CD14-positive monocyte (primary cell): ENCODE results near the gene ANKRD62. TPM values are rescaled to one million over a fixed set of nuclear protein-coding genes. Genes with fewer than 3 reads are reported as not detected.

ENCODE experiments used
- DNase-seq, 3 donors: peaks; one replicate each; pipeline ENCODE4 v3.0.0-alpha.2; 2011 to 2022
- H2AFZ ChIP-seq: 2 replicates; pipeline ENCODE4 v1.6.0; 2012; ENCODE audit warnings: mild to moderate bottlenecking, low read depth, low read length, inconsistent platforms; ENCODE audit not compliant: insufficient read depth, poor library complexity, severe bottlenecking
- H3K27ac ChIP-seq, 2 donors: 1 replicate in 1 of 2; 2 replicates in 1 of 2; pipeline ENCODE4 v1.5.1; 2012 to 2013; ENCODE audit warnings: low read length in 2 of 2, control low read depth in 1 of 2, inconsistent platforms in 1 of 2, low read depth in 1 of 2, mild to moderate bottlenecking in 1 of 2
- H3K27me3 ChIP-seq, 2 donors: one replicate each; pipeline versions ENCODE4 v1.6.0 to v1.6.1; 2011 to 2013; ENCODE audit warnings: low read length in 2 of 2; ENCODE audit not compliant: control insufficient read depth in 2 of 2, insufficient read depth in 2 of 2
- H3K36me3 ChIP-seq, 2 donors: replicated peaks in 1 of 2; 1 replicate in 1 of 2; 2 replicates in 1 of 2; pipeline versions ENCODE4 v1.5.1 to v1.6.1; 2012 to 2013; ENCODE audit warnings: low read length in 2 of 2, control low read depth in 1 of 2, inconsistent platforms in 1 of 2, mild to moderate bottlenecking in 1 of 2; ENCODE audit not compliant: insufficient read depth in 2 of 2, control insufficient read depth in 1 of 2
- H3K4me1 ChIP-seq, 2 donors: 1 replicate in 1 of 2; 2 replicates in 1 of 2; pipeline versions ENCODE4 v1.5.1 to v1.6.1; 2012 to 2013; ENCODE audit warnings: low read length in 2 of 2, control low read depth in 1 of 2, inconsistent platforms in 1 of 2, mild to moderate bottlenecking in 1 of 2, moderate library complexity in 1 of 2; ENCODE audit not compliant: insufficient read depth in 2 of 2, control insufficient read depth in 1 of 2
- H3K4me2 ChIP-seq: replicated peaks from 2 replicates; pipeline ENCODE3; 2012; ENCODE audit warnings: low read length, moderate library complexity, mild to moderate bottlenecking; ENCODE audit not compliant: poor library complexity, severe bottlenecking; ENCODE audit errors: extremely low read depth
- H3K4me3 ChIP-seq, 3 experiments: fragments of 200-600 bp in 1 of 3; sonication (generic) in 1 of 3; replicated peaks in 1 of 3; 1 replicate in 2 of 3; 2 replicates in 1 of 3; pipeline ENCODE4 v1.5.1; 2011 to 2013; ENCODE audit warnings: low read length in 3 of 3, mild to moderate bottlenecking in 3 of 3, control low read depth in 2 of 3, low read depth in 2 of 3, inconsistent platforms in 1 of 3, moderate library complexity in 1 of 3
- H3K79me2 ChIP-seq: 2 replicates; pipeline ENCODE4 v1.6.0; 2012; ENCODE audit warnings: mild to moderate bottlenecking, control low read depth, inconsistent platforms, low read length, moderate library complexity; ENCODE audit not compliant: insufficient read depth
- H3K9ac ChIP-seq: 2 replicates; pipeline ENCODE4 v1.6.0; 2017; ENCODE audit warnings: low read length, mild to moderate bottlenecking; ENCODE audit not compliant: insufficient read depth, poor library complexity, severe bottlenecking
- H3K9me3 ChIP-seq, 2 donors: replicated peaks in 1 of 2; 1 replicate in 1 of 2; 2 replicates in 1 of 2; pipeline versions ENCODE4 v1.5.1 to v1.6.1; 2012 to 2013; ENCODE audit warnings: low read length in 2 of 2, control low read depth in 1 of 2; ENCODE audit not compliant: control insufficient read depth in 1 of 2, insufficient read depth in 1 of 2
- H4K20me1 ChIP-seq: 2 replicates; pipeline ENCODE4 v1.6.0; 2012; ENCODE audit warnings: mild to moderate bottlenecking, low read length, control low read depth, moderate library complexity; ENCODE audit not compliant: insufficient read depth
- H3K27ac Mint-ChIP-seq, 7 donors: one replicate each; pipeline ENCODE4 v1.8.0; 2020; ENCODE audit warnings: mild to moderate bottlenecking in 7 of 7, mixed read lengths in 7 of 7, moderate library complexity in 6 of 7, inconsistent platforms in 2 of 7
- H3K27me3 Mint-ChIP-seq, 3 donors: one replicate each; pipeline ENCODE4 v1.8.0; 2021 to 2022; ENCODE audit warnings: low read depth in 3 of 3, mild to moderate bottlenecking in 3 of 3, mixed read lengths in 3 of 3, moderate library complexity in 3 of 3, inconsistent platforms in 1 of 3
- H3K36me3 Mint-ChIP-seq, 2 donors: one replicate each; pipeline ENCODE4 v1.8.0; 2020; ENCODE audit warnings: mixed read lengths in 2 of 2, inconsistent platforms in 1 of 2, mild to moderate bottlenecking in 1 of 2
- H3K4me1 Mint-ChIP-seq: one replicate; pipeline ENCODE4 v1.8.0; 2020; ENCODE audit warnings: mild to moderate bottlenecking, mixed read lengths
- H3K4me3 Mint-ChIP-seq, 2 donors: one replicate each; pipeline ENCODE4 v1.8.0; 2020; ENCODE audit warnings: mild to moderate bottlenecking in 2 of 2, mixed read lengths in 2 of 2, moderate library complexity in 1 of 2
- H3K9me3 Mint-ChIP-seq, 7 donors: one replicate each; pipeline ENCODE4 v1.8.0; 2020 to 2022; ENCODE audit warnings: mixed read lengths in 7 of 7, mild to moderate bottlenecking in 6 of 7, moderate library complexity in 6 of 7, inconsistent platforms in 2 of 7
- WGBS: methylation state at CpG from one replicate; pipeline ENCODE4 v1.1.5; 2013; ENCODE audit warnings: missing lambda C conversion rate; ENCODE audit not compliant: insufficient coverage; 5-methylcytosine and 5-hydroxymethylcytosine counted together
- intact Hi-C, 2 donors: fragments of 100-400 bp; cut with micrococcal nuclease; formaldehyde crosslinking; loops; one replicate each; pipeline versions ENCODE4 v1.15.0 to v1.15.1; 2023
- polyA plus RNA-seq, 3 donors: library from polyadenylated mRNA; depleted of rRNA in 1 of 3; unstranded in 2 of 3; stranded (reverse) in 1 of 3; fragments of 300-500 nt in 2 of 3; fragments of >200 nt in 1 of 3; fragmentation: Illumina TruSeq in 2 of 3; gene quantifications; 1 replicate in 2 of 3; 2 replicates in 1 of 3; pipeline ENCODE4 v1.2.3, GENCODE V29; 2012 to 2021
- TF ChIP-seq, protein P1 (sequence below): fragments of 200-600 bp; IDR thresholded peaks from one replicate; pipeline ENCODE4 v1.8.0; 2022; ENCODE audit warnings: antibody characterized with exemption, mild to moderate bottlenecking

ANKRD62 gene
- polyA plus RNA-seq, 3 donors = not detected

DNA sequence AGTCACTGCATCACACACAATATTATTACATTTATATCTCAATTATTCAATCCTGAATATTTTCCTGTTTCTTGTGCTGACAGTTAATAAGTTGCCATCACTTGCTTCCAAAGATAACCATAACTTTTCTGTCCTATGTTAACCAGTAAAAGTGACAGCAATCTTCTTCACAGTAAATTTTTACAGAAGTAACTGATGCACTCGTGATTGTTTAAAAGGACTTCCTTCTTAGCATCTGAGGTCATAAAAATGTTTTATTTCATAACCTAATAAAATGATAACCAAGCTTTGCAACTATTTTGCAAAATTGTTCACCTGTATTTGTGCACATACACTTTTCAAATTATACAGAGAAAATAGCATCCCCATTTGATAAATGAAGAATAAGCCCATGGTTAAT is 20.6 kb upstream of the ANKRD62 start:
- H3K9me3 Mint-ChIP-seq = peaks cover 0 to 5% (median 0%) of the 10 kb centered on the region in 7 donors
- no peak overlapping the region for H3K27ac ChIP-seq
- no peak overlapping the region for H3K9ac ChIP-seq
- no peaks in the 10 kb centered on the region for H3K36me3 Mint-ChIP-seq
- no CpG with 5 or more reads among the region's 1 CpG for WGBS
- TF ChIP-seq, protein P1, sequence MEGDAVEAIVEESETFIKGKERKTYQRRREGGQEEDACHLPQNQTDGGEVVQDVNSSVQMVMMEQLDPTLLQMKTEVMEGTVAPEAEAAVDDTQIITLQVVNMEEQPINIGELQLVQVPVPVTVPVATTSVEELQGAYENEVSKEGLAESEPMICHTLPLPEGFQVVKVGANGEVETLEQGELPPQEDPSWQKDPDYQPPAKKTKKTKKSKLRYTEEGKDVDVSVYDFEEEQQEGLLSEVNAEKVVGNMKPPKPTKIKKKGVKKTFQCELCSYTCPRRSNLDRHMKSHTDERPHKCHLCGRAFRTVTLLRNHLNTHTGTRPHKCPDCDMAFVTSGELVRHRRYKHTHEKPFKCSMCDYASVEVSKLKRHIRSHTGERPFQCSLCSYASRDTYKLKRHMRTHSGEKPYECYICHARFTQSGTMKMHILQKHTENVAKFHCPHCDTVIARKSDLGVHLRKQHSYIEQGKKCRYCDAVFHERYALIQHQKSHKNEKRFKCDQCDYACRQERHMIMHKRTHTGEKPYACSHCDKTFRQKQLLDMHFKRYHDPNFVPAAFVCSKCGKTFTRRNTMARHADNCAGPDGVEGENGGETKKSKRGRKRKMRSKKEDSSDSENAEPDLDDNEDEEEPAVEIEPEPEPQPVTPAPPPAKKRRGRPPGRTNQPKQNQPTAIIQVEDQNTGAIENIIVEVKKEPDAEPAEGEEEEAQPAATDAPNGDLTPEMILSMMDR = no peak
- no peak overlapping the region for H2AFZ ChIP-seq
- H3K79me2 ChIP-seq = no peaks in the 10 kb centered on the region
- H3K4me2 ChIP-seq = no peak overlapping the region
- H3K4me1 ChIP-seq = no peaks in the 10 kb centered on the region
- no peaks in the 10 kb centered on the region for H3K36me3 ChIP-seq
- H3K27me3 ChIP-seq = peaks cover 0 to 6% of the 10 kb centered on the region in 2 donors
- H4K20me1 ChIP-seq = no peaks in the 10 kb centered on the region
- no peak overlapping the region for H3K4me3 ChIP-seq
- no peak for DNase-seq
- peaks cover 6 to 26% (median 19%) of the 10 kb centered on the region in 3 donors for H3K27me3 Mint-ChIP-seq
- intact Hi-C loops = no loop called here
- peaks cover 4% of the 10 kb centered on the region for H3K4me1 Mint-ChIP-seq
- H3K9me3 ChIP-seq = peaks cover 0 to 1% of the 10 kb centered on the region in 2 donors
- no peak overlapping the region for H3K4me3 Mint-ChIP-seq
- no peak overlapping the region for H3K27ac Mint-ChIP-seq

DNA sequence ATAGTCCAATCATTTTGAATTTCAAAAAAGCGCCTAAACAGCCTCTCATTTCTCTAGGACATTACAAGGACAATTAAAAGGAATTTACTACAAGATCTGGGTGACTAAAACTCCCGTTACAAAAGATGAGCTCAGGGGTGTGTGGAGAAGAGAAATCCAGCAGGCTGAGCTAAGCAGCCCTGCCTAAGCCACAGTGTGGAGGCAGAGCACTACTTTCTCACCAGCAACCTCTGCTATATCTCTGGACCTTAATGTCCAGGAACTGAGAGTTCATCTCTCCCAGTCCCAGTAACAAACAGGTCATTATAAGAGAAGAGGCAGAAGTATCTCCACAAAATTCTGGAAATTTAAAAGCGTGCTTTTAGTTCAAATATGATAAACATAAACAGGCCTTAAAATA is 18.9 kb upstream of the ANKRD62 start:
- TF ChIP-seq, protein P1 = no peak
- DNase-seq = no peak
- Mint-ChIP-seq H3K36me3 (no peaks in the 10 kb centered on the region), H3K27me3 (peaks cover 6 to 28% (median 19%) of the 10 kb centered on the region in 3 donors), H3K27ac (no peak overlapping the region), H3K4me3 (no peak overlapping the region), H3K4me1 (peaks cover 4% of the 10 kb centered on the region), H3K9me3 (peaks cover 0 to 4% (median 0%) of the 10 kb centered on the region in 7 donors)
- WGBS = no CpG with 5 or more reads among the region's 3 CpGs
- Histone ChIP-seq H3K4me2 (no peak overlapping the region), H4K20me1 (no peaks in the 10 kb centered on the region), H3K79me2 (no peaks in the 10 kb centered on the region), H3K4me3 (no peak overlapping the region), H3K9me3 (no peaks in the 10 kb centered on the region), H3K4me1 (no peaks in the 10 kb centered on the region), H3K27ac (no peak overlapping the region), H2AFZ (no peak overlapping the region), H3K27me3 (peaks cover 2 to 6% of the 10 kb centered on the region in 2 donors), H3K36me3 (no peaks in the 10 kb centered on the region), H3K9ac (no peak overlapping the region)
- intact Hi-C loops = no loop called here
